SU-DHL-6 (cell line): ENCODE data around the gene HOXC13.

ENCODE experiments used
- H2AFZ ChIP-seq: fragments of 200-600 bp; sonication (generic); 2 replicates; pipeline ENCODE4 v1.6.1; 2014; ENCODE audit warnings: low read depth, mild to moderate bottlenecking, moderate library complexity, mixed read lengths, antibody characterized with exemption, low read length; ENCODE audit not compliant: severe bottlenecking
- H3F3A ChIP-seq: fragments of 200-600 bp; shearing (Covaris generic); 2 replicates; pipeline ENCODE4 v1.6.0; 2016; ENCODE audit warnings: antibody characterized with exemption, mild to moderate bottlenecking; ENCODE audit not compliant: insufficient read depth
- H3K27ac ChIP-seq: fragments of 200-600 bp; sonication (generic); 2 replicates; pipeline ENCODE4 v1.5.1; 2016; ENCODE audit warnings: low read depth, mild to moderate bottlenecking, low read length, moderate library complexity, mixed read lengths
- H3K27me3 ChIP-seq: fragments of 200-600 bp; sonication (generic), shearing (Covaris generic); 2 replicates; pipeline ENCODE4 v1.6.0; 2014; ENCODE audit warnings: mild to moderate bottlenecking, low read length
- H3K36me3 ChIP-seq: fragments of 200-600 bp; sonication (generic); 2 replicates; pipeline ENCODE4 v1.6.1; 2014; ENCODE audit warnings: mild to moderate bottlenecking, low read length, mixed read lengths
- H3K4me2 ChIP-seq: fragments of 300-600, 200-600 bp; shearing (Covaris generic), sonication (generic); 2 replicates; pipeline ENCODE4 v1.6.0; 2014; ENCODE audit warnings: low read length, low read depth, mild to moderate bottlenecking; ENCODE audit not compliant: poor library complexity, severe bottlenecking
- H3K4me3 ChIP-seq: fragments of 200-600 bp; sonication (generic); 2 replicates; pipeline ENCODE4 v1.5.1; 2014; ENCODE audit warnings: antibody characterized with exemption, low read length, mild to moderate bottlenecking, mixed read lengths; ENCODE audit not compliant: insufficient read depth, poor library complexity, severe bottlenecking
- H3K79me2 ChIP-seq: fragments of 200-600 bp; sonication (generic); 2 replicates; pipeline ENCODE4 v1.6.1; 2014; ENCODE audit warnings: mild to moderate bottlenecking, low read length, moderate library complexity; ENCODE audit not compliant: insufficient read depth
- H3K9ac ChIP-seq: fragments of 200-600 bp; sonication (generic); 2 replicates; pipeline ENCODE4 v1.7.0; 2014; ENCODE audit warnings: mild to moderate bottlenecking, low read length
- H3K9me2 ChIP-seq: fragments of 200-600 bp; sonication (generic); replicated peaks from 2 replicates; pipeline ENCODE4 v1.6.1; 2014; ENCODE audit warnings: low read length; ENCODE audit not compliant: insufficient read depth
- H3K9me3 ChIP-seq: fragments of 200-600 bp; sonication (generic); 2 replicates; pipeline ENCODE4 v1.6.1; 2014; ENCODE audit warnings: low read length, mixed read lengths; ENCODE audit not compliant: insufficient read depth
- H4K20me1 ChIP-seq: fragments of 200-600 bp; sonication (generic); 2 replicates; pipeline ENCODE4 v1.6.1; 2014; ENCODE audit warnings: low read depth, mild to moderate bottlenecking, antibody characterized with exemption, low read length, moderate library complexity, mixed read lengths
- EZH2phosphoT487 ChIP-seq: fragments of 200-600 bp; sonication (generic), shearing (Covaris generic); conservative IDR thresholded peaks from 2 replicates; pipeline ENCODE4 v1.6.1; 2018; ENCODE audit warnings: mild to moderate bottlenecking, antibody characterized with exemption, low read length, moderate library complexity, mixed read lengths
- TF ChIP-seq, protein P1 (sequence below): fragments of 200-600 bp; sonication (generic); IDR thresholded peaks from one replicate; pipeline ENCODE4 v1.5.1; 2017; ENCODE audit warnings: antibody characterized with exemption, mild to moderate bottlenecking, low read length, moderate library complexity; ENCODE audit not compliant: insufficient read depth, poor library complexity, severe bottlenecking

Gene HOXC13

DNA sequence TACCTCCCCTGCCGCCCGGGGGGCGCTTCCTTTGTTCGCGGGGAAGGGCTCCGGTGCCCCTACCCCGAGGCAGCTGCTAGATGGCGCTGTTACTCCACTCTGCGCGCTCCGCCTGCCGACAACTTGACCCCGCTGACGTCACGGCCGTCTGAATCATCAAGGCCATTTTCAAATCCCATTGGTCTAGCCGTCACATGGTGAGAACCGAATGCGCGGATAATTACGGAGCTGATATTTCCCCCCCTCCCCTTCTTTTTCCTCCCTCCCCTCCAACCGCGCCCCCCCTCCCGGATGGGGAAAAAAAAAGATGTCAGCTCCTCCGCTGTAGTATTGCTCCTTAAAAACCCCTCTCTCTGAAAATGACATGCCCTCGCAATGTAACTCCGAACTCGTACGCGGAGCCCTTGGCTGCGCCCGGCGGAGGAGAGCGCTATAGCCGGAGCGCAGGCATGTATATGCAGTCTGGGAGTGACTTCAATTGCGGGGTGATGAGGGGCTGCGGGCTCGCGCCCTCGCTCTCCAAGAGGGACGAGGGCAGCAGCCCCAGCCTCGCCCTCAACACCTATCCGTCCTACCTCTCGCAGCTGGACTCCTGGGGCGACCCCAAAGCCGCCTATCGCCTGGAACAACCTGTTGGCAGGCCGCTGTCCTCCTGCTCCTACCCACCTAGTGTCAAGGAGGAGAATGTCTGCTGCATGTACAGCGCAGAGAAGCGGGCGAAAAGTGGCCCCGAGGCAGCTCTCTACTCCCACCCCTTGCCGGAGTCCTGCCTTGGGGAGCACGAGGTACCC lies 46.5 kb downstream of the HOXC13 start, which contains the start of gene HOXC10:
TSS of gene HOXC10 (plus strand) at position 246 of the 791 bp plus-strand sequence. CDS start at position 360, 114 bp downstream.
- H3K27me3 ChIP-seq, result no peaks in the 10 kb centered on the region

DNA sequence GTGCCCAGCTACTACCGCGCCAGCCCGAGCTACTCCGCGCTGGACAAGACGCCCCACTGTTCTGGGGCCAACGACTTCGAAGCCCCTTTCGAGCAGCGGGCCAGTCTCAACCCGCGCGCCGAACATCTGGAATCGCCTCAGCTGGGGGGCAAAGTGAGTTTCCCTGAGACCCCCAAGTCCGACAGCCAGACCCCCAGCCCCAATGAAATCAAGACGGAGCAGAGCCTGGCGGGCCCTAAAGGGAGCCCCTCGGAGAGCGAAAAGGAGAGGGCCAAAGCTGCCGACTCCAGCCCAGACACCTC lies 47.0 kb downstream of the HOXC13 start:
- H3K4me2 ChIP-seq, result no peak overlapping the region
- no peaks in the 10 kb centered on the region for H4K20me1 ChIP-seq
- TF ChIP-seq, protein P1, sequence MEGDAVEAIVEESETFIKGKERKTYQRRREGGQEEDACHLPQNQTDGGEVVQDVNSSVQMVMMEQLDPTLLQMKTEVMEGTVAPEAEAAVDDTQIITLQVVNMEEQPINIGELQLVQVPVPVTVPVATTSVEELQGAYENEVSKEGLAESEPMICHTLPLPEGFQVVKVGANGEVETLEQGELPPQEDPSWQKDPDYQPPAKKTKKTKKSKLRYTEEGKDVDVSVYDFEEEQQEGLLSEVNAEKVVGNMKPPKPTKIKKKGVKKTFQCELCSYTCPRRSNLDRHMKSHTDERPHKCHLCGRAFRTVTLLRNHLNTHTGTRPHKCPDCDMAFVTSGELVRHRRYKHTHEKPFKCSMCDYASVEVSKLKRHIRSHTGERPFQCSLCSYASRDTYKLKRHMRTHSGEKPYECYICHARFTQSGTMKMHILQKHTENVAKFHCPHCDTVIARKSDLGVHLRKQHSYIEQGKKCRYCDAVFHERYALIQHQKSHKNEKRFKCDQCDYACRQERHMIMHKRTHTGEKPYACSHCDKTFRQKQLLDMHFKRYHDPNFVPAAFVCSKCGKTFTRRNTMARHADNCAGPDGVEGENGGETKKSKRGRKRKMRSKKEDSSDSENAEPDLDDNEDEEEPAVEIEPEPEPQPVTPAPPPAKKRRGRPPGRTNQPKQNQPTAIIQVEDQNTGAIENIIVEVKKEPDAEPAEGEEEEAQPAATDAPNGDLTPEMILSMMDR, result no peak
- TF ChIP-seq EZH2phosphoT487, result no peak
- no peak overlapping the region for H3K9ac ChIP-seq
- no peak overlapping the region for H2AFZ ChIP-seq
- H3K27me3 ChIP-seq, result no peaks in the 10 kb centered on the region
- no peak overlapping the region for H3K27ac ChIP-seq
- H3K9me3 ChIP-seq, result no peaks in the 10 kb centered on the region
- H3K79me2 ChIP-seq, result no peaks in the 10 kb centered on the region
- no peak overlapping the region for H3K4me3 ChIP-seq
- no peaks in the 10 kb centered on the region for H3K9me2 ChIP-seq
- no peaks in the 10 kb centered on the region for H3F3A ChIP-seq
- H3K36me3 ChIP-seq, result no peaks in the 10 kb centered on the region

More for the DNA sequence above, 46.5 kb downstream of the HOXC13 start, which contains the start of gene HOXC10:
- Histone ChIP-seq H3K9me2 (no peaks in the 10 kb centered on the region), H3K4me2 (peak within 1 kb of the TSS; percentile 37), H3K36me3 (no peaks in the 10 kb centered on the region), H3K79me2 (no peaks in the 10 kb centered on the region), H3K9ac (no peak within 1 kb of the TSS), H3K27ac (no peak within 1 kb of the TSS), H3K9me3 (no peaks in the 10 kb centered on the region), H2AFZ (peak within 1 kb of the TSS; percentile 51), H3K4me3 (no peak within 1 kb of the TSS), H4K20me1 (no peaks in the 10 kb centered on the region), H3F3A (no peaks in the 10 kb centered on the region)
- TF ChIP-seq, protein P1, result peak; percentile 36
- no peak for TF ChIP-seq EZH2phosphoT487

DNA sequence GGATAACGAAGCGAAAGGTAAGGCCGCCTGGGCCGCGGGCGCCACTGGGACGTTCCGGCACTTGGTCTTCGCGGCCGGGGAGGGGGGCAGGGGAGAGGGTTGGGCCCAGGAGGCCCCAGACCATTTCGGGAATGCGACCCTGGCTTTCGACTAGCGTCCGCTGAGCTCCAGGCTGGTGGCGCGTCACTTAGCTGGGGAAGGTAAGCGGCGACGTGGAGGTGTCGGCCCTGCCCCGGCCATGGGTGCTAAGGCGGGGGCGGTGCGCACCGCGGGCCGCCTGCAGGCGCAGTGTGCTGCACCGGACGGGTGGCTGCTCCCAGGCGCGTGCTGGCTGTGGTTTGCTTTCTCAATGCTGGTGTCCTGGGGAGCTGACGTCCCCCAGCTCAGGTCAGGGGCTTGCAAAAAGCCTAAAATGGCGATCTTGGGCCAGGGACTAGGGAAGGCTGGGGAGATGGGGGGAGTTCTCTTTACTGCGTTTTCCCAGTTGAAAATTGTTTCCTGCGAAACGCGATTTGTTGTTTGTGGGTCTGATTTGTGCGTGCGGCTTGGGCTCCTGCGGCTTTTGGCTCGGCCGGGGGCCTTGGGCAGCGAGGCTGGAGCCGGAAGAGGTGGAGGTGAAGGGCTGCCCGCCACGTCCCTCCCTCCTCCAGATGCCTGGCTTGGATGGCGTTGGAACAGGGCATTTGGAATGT lies 47.5 kb downstream of the HOXC13 start:
- H3K4me2 ChIP-seq, result no peak overlapping the region
- H3K4me3 ChIP-seq, result no peak overlapping the region
- H3K9me3 ChIP-seq, result no peaks in the 10 kb centered on the region
- no peak for TF ChIP-seq EZH2phosphoT487
- TF ChIP-seq, protein P1, result no peak
- no peaks in the 10 kb centered on the region for H4K20me1 ChIP-seq
- no peaks in the 10 kb centered on the region for H3F3A ChIP-seq
- no peak overlapping the region for H3K27ac ChIP-seq
- H3K9me2 ChIP-seq, result no peaks in the 10 kb centered on the region
- no peaks in the 10 kb centered on the region for H3K27me3 ChIP-seq
- no peaks in the 10 kb centered on the region for H3K36me3 ChIP-seq
- no peak overlapping the region for H2AFZ ChIP-seq
- no peaks in the 10 kb centered on the region for H3K79me2 ChIP-seq
- no peak overlapping the region for H3K9ac ChIP-seq
